GM12873 (cell line): ENCODE results near the gene PPP2R3A.

Source experiments
- CTCF ChIP-seq: IDR thresholded peaks from 2 replicates; pipeline ENCODE4 v1.5.1; 2012; ENCODE audit warnings: low read depth, mild to moderate bottlenecking, moderate library complexity, low read length, control low read depth; ENCODE audit not compliant: insufficient read depth; ENCODE audit errors: missing control alignments

Gene PPP2R3A

GRCh38 chr3:136162322-136162721 is 196.8 kb downstream of the PPP2R3A start:
- no peak for TF ChIP-seq CTCF

GRCh38 chr3:136166507-136166906 is 201.0 kb downstream of the PPP2R3A start:
- no peak for TF ChIP-seq CTCF

- no peak for TF ChIP-seq CTCF
Measured at GRCh38 chr3:136171097-136171542, 205.6 kb downstream of the PPP2R3A start.

- TF ChIP-seq CTCF, result no peak
Measured at GRCh38 chr3:136173939-136174490, 208.5 kb downstream of the PPP2R3A start.

GRCh38 chr3:136177876-136178275 is 212.3 kb downstream of the PPP2R3A start:
- no peak for TF ChIP-seq CTCF

GRCh38 chr3:136181741-136182140 is 216.2 kb downstream of the PPP2R3A start:
- TF ChIP-seq CTCF, result no peak

GRCh38 chr3:136184703-136185102 is 219.2 kb downstream of the PPP2R3A start:
- TF ChIP-seq CTCF, result no peak

- no peak for TF ChIP-seq CTCF
Measured at GRCh38 chr3:136186344-136186743, 220.8 kb downstream of the PPP2R3A start.
